Measurements from ENCODE around the gene RAD9A.

The RAD9A gene

DNA sequence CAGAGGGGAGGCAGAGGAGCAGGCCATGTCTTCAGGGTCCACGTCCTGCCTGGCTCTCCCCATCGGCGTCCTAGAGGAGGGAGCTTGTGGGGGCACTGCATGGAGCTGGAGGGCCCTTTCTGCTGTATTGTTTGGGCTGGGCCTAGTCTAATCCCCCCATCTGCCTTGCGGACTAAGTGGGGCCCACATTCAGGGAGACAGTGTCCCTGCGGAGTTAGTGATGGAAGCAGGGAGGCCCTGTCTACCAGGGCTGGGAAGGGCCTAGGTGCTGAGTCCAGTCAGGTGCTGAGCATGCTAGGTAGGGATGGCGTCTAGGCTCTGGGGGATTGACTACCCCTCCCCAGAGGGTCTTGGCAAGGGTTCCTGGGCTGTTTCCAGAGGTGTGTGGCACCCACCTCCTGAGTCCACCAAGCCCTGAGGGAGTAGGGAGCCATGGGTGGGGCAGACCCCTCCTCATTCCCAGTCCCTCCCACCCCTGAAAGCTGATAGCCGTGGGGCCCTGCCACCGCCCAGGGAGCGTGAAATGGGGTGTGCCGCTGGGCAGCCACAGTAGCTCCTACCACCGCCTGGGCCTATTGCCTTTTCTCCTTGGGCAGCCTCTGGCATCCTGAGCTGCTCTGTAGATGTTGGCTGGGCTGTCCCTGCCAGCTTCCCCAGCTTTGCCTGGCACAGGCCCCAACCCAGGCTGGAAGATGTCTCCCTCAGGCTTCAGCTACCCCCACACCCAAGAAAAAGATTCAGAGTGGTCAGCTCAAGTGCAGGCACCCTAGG is 36.6 kb upstream of the RAD9A start:
- TF ChIP-seq, protein P1, sequence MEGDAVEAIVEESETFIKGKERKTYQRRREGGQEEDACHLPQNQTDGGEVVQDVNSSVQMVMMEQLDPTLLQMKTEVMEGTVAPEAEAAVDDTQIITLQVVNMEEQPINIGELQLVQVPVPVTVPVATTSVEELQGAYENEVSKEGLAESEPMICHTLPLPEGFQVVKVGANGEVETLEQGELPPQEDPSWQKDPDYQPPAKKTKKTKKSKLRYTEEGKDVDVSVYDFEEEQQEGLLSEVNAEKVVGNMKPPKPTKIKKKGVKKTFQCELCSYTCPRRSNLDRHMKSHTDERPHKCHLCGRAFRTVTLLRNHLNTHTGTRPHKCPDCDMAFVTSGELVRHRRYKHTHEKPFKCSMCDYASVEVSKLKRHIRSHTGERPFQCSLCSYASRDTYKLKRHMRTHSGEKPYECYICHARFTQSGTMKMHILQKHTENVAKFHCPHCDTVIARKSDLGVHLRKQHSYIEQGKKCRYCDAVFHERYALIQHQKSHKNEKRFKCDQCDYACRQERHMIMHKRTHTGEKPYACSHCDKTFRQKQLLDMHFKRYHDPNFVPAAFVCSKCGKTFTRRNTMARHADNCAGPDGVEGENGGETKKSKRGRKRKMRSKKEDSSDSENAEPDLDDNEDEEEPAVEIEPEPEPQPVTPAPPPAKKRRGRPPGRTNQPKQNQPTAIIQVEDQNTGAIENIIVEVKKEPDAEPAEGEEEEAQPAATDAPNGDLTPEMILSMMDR (IDR thresholded peaks at IDR 0.05; ENCODE audit: low read depth, low read length) = no peak
- H3K4me3 ChIP-seq (ENCODE audit: low read depth, low read length) = peak overlapping the region; percentile 34

DNA sequence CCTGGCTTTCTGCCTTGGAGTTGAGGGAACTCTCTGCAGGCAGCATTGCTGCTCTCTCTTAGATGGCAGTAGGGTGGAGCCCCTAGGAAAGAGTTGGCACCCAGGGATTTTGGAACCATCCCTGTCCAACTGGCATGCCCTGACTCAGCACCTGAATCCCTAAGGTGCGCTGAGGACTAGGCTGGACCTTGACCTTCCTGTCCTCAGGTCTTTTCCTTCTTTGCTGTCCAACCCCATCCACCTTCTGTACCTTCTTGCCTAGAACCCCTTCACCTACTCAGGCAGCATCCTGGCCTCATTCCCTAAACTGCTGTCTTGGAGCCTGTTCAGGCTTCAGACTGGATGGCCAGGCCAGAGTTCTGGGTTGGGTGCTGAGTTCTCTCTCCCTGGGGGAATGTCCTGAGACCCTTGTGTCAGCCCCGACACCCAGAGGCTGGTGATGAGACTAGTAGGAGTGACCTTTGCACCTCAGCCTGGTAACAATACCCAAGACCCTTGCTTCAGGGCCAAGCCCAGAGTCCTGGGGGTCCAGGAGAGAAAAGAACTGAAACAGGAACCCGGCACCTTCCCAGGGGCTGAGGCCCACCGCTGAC is 35.9 kb upstream of the RAD9A start:
- TF ChIP-seq, protein P1 (IDR thresholded peaks at IDR 0.05; ENCODE audit: low read depth, low read length) = no peak
- no peak overlapping the region for H3K4me3 ChIP-seq (ENCODE audit: low read depth, low read length)

DNA sequence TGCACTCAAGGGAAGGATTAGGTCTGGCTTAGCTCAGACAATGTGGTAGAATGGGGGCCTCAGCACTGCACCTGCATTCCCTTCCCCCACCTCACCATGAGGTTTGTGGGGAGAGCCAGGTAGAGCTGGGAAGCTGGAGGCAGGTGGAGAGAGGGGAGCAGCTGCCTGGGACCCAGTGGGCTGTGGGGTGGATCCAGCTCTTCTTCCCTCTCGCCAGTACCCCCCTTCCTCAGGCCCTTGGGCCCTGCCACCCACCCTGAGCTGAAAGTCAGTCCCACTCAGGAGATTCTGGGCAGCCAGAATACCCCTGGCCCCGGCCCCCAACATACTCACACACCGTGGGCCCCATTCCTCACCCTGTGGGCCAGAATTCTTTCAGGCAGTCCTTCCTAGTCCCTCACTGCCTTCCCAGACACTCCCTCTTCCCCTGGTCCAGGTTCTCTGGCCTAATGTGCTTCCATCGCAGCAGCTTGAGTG is 35.4 kb upstream of the RAD9A start:
- TF ChIP-seq, protein P1 (IDR thresholded peaks at IDR 0.05; ENCODE audit: low read depth, low read length) = no peak
- no peak overlapping the region for H3K4me3 ChIP-seq (ENCODE audit: low read depth, low read length)

DNA sequence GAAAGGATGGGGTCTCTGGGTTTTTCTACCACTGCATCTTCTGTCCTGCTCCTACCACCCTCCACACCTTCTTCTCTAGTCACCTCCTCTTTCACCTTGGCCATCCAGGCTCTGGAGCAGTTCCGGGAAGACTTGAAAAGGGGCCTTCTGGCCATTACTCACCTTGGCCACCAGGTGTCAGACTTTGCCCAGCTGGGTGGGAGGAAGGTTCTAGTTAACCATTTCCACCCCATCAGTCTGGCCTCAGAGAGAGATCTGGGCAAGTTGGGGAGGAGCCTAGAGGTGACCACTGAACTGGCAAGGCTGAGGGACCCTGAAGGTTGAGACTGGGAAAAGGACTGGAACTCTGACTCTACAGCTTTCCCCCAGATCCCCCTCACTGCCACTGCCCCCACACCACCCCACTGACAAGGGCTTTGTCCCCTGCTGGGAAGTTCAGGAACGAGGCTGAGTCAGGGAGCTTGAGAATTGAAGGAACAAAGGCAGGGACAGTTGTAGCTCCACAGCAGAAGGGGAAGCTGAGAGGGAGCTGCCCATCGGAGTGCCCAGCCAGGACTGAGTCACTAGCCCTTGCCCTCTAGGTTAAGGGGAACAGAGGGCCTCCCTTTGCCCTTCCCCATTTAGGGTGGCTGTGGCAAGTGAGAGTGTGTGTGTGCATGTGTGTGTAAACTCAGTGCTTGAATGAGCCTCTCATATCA is 34.8 kb upstream of the RAD9A start:
- TF ChIP-seq, protein P1 (IDR thresholded peaks at IDR 0.05; ENCODE audit: low read depth, low read length) = peak; percentile 92
- H3K4me3 ChIP-seq (ENCODE audit: low read depth, low read length) = no peak overlapping the region

DNA sequence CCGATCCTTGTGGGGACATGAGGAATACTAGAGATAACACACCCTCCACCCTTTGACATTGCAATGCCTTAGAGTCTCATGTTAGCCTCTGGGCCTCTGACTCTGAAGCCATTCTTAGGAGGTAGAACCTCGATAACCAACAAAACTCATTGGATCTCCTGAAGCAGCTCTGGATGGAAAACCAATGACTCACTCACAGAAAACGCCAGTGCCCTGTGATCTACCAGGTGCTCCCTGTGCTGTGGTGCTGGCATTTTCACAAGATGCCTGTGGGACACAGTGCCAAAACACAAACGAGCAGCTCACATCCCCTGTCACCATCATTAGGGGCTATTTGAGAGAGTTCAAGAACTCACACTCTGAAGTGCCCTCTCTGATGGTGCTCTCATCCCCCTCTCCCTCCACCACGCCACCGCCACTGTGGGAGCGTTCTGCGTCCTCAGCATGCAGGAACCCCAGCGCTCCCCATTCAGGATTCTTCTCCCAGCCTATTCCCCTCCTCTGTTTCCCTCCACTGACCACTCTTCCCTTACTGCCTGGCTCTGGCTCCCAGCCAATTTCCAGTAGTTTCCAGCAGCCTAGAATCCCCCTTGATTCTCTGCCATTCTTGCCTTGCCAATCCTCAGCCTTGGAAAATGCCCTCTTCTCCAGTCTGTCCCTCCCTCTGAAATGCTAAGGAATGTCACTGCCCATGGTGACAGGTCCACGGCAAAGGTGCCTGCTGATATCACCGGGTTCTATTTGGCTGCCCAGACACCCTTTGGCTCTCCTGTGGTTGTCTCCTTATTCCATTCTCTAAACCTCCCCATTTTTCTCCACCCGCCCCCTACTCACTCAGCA is 33.7 kb upstream of the RAD9A start:
- TF ChIP-seq, protein P1 (IDR thresholded peaks at IDR 0.05; ENCODE audit: low read depth, low read length) = no peak
- H3K4me3 ChIP-seq (ENCODE audit: low read depth, low read length) = no peak overlapping the region

DNA sequence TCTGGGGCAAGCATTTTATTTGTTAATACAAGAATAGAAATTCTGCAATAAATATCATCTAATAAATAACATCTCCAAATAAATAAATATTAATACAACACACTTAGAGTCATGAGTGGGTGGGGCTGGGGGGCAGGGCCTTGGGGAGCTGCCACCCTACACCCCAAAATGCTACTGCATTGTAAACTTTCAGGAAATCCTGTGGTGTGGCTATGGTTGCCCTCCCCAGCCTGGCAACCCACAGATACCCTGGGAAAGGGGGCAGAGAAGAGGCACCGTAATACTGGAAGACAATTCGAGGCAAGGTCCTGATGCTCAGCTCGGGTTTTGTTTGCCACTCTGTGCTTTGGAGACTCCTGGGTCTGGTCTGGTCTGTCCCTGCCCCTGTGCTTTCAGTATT is 27.6 kb upstream of the RAD9A start:
- TF ChIP-seq, protein P1 (IDR thresholded peaks at IDR 0.05; ENCODE audit: low read depth, low read length) = no peak
- no peak overlapping the region for H3K4me3 ChIP-seq (ENCODE audit: low read depth, low read length)
